Smooth muscle cell (in vitro differentiated cells): Measurements from ENCODE around the gene CDKN2B-AS1. TPM values are rescaled to one million over a fixed set of nuclear protein-coding genes. Genes with fewer than 3 reads are reported as not detected.

ENCODE experiments used
- DNase-seq: peaks from one replicate; lab custom pipeline; 2025; ENCODE audit not compliant: unreplicated experiment; lab: John Stamatoyannopoulos, UW
- H2AFZ ChIP-seq: fragments of 200-600 bp; sonication (generic); 2 replicates; pipeline ENCODE4 v1.6.0; 2016; ENCODE audit warnings: antibody characterized with exemption, low read depth, mild to moderate bottlenecking
- H3F3A ChIP-seq: fragments of 200-600 bp; sonication (generic); 2 replicates; pipeline ENCODE4 v1.6.0; 2017; ENCODE audit warnings: antibody characterized with exemption, low read depth
- H3K27ac ChIP-seq: fragments of 200-600 bp; sonication (generic); 2 replicates; pipeline ENCODE4 v1.5.1; 2016; ENCODE audit warnings: low read depth, mild to moderate bottlenecking
- H3K27me3 ChIP-seq: fragments of 200-600 bp; sonication (generic); 2 replicates; pipeline ENCODE4 v1.6.1; 2016; ENCODE audit warnings: low read depth, mild to moderate bottlenecking
- H3K36me3 ChIP-seq: fragments of 200-600 bp; sonication (generic); 2 replicates; pipeline ENCODE4 v1.5.1; 2016; ENCODE audit warnings: low read depth
- H3K4me1 ChIP-seq: fragments of 200-600 bp; sonication (generic); 2 replicates; pipeline ENCODE4 v1.5.1; 2016; ENCODE audit warnings: low read depth
- H3K4me2 ChIP-seq: fragments of 200-600 bp; sonication (generic); 2 replicates; pipeline ENCODE4 v1.6.0; 2016; ENCODE audit warnings: mild to moderate bottlenecking
- H3K4me3 ChIP-seq: fragments of 200-600 bp; sonication (generic); 2 replicates; pipeline ENCODE4 v1.5.1; 2016; ENCODE audit warnings: mild to moderate bottlenecking
- H3K79me2 ChIP-seq: fragments of 200-600 bp; sonication (generic); 2 replicates; pipeline ENCODE4 v1.6.0; 2016; ENCODE audit warnings: low read depth, mild to moderate bottlenecking
- H3K9ac ChIP-seq: fragments of 200-600 bp; sonication (generic); 2 replicates; pipeline ENCODE4 v1.6.0; 2016; ENCODE audit warnings: low read depth
- H3K9me3 ChIP-seq: fragments of 200-600 bp; sonication (generic); replicated peaks from 2 replicates; pipeline ENCODE4 v1.5.1; 2016; ENCODE audit warnings: low read depth
- H4K20me1 ChIP-seq: fragments of 200-600 bp; sonication (generic); 2 replicates; pipeline ENCODE4 v1.6.0; 2016; ENCODE audit warnings: low read depth
- WGBS: methylation state at CpG from one replicate; pipeline ENCODE4 v1.1.7; 2016; ENCODE audit warnings: low lambda C conversion rate; 5-methylcytosine and 5-hydroxymethylcytosine counted together
- polyA plus RNA-seq: library from polyadenylated mRNA; unstranded; fragments of >200 nt; fragmentation: Nextera tagmentation; extraction: Ambion mirVana; gene quantifications from 2 replicates; pipeline ENCODE4 v1.2.1, GENCODE V29; 2016
- total RNA-seq: library from RNA; depleted of rRNA; stranded (reverse); fragments of >200 nt; gene quantifications from 2 replicates; pipeline ENCODE4 v1.2.3, GENCODE V29; 2014
- TF ChIP-seq, protein P1 (sequence below): fragments of 200-600 bp; sonication (generic); IDR thresholded peaks from 2 replicates; pipeline ENCODE4 v1.5.1; 2017; ENCODE audit warnings: borderline replicate concordance, mild to moderate bottlenecking, antibody characterized with exemption; ENCODE audit not compliant: insufficient read depth, poor library complexity, severe bottlenecking

The CDKN2B-AS1 gene
- total and polyA plus RNA-seq, 2 experiments from 2014 or later = 32.7 to 38.5 TPM

DNA sequence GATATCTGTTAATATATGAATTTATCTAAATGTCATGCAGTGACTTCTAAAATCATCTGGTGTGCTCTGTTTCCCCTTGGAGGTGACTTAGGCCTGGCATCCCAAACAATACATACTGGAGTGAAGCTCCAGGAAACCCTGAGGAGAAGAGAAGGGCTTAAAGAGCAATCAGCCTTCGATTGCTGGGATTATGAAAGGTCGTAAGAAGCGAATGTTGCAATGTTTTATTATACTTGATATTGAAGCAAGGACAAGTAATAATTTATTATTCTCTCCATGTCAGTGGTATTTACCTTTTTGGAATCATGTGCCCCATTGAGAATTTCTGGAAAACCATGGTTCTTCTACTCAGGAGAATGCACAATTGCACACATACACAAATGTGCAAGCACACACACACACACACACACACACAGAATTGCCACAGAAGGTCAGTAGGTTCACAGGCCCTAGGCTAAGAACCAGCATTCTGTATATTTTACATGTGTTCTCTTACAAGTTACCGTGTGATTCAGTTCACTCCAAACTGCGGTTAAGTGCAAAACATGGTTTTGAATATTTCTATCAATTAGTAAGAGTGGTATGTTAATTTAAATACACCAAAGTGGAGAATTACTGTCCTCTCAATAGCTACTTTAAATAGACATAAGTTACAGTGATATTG, 93.6 kb downstream of the CDKN2B-AS1 start:
- no peaks in the 10 kb centered on the region for H3K36me3 ChIP-seq
- no peak for DNase-seq
- no peaks in the 10 kb centered on the region for H4K20me1 ChIP-seq
- no peak overlapping the region for H3K4me3 ChIP-seq
- peaks cover 7% of the 10 kb centered on the region for H3K4me1 ChIP-seq
- 66% methylated on average over 5 of the region's 5 CpGs for WGBS
- H3K9me3 ChIP-seq = no peaks in the 10 kb centered on the region
- H3K79me2 ChIP-seq = no peaks in the 10 kb centered on the region
- peaks cover 11% of the 10 kb centered on the region for H3F3A ChIP-seq
- TF ChIP-seq, protein P1, sequence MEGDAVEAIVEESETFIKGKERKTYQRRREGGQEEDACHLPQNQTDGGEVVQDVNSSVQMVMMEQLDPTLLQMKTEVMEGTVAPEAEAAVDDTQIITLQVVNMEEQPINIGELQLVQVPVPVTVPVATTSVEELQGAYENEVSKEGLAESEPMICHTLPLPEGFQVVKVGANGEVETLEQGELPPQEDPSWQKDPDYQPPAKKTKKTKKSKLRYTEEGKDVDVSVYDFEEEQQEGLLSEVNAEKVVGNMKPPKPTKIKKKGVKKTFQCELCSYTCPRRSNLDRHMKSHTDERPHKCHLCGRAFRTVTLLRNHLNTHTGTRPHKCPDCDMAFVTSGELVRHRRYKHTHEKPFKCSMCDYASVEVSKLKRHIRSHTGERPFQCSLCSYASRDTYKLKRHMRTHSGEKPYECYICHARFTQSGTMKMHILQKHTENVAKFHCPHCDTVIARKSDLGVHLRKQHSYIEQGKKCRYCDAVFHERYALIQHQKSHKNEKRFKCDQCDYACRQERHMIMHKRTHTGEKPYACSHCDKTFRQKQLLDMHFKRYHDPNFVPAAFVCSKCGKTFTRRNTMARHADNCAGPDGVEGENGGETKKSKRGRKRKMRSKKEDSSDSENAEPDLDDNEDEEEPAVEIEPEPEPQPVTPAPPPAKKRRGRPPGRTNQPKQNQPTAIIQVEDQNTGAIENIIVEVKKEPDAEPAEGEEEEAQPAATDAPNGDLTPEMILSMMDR = no peak
- H3K27ac ChIP-seq = peak overlapping the region; percentile 48
- H3K4me2 ChIP-seq = no peak overlapping the region
- no peaks in the 10 kb centered on the region for H3K27me3 ChIP-seq
- no peak overlapping the region for H3K9ac ChIP-seq
- H2AFZ ChIP-seq = peak overlapping the region; percentile 19

GRCh38 chr9:22088717-22089061, 94.1 kb downstream of the CDKN2B-AS1 start:
- Histone ChIP-seq H3K36me3 (no peaks in the 10 kb centered on the region), H4K20me1 (no peaks in the 10 kb centered on the region), H3K9ac (no peak overlapping the region), H2AFZ (no peak overlapping the region), H3F3A (peaks cover 8% of the 10 kb centered on the region), H3K79me2 (no peaks in the 10 kb centered on the region), H3K27me3 (no peaks in the 10 kb centered on the region), H3K9me3 (no peaks in the 10 kb centered on the region), H3K27ac (peak overlapping the region; percentile 48), H3K4me2 (no peak overlapping the region), H3K4me3 (no peak overlapping the region), H3K4me1 (peaks cover 7% of the 10 kb centered on the region)
- WGBS = 74% methylated on average over 1 of the region's 1 CpG
- TF ChIP-seq, protein P1 = no peak
- DNase-seq = no peak

- Histone ChIP-seq H3K27me3 (no peaks in the 10 kb centered on the region), H3K9ac (peak overlapping the region; percentile 21), H4K20me1 (no peaks in the 10 kb centered on the region), H2AFZ (peak overlapping the region; percentile 5), H3F3A (peaks cover 14% of the 10 kb centered on the region), H3K4me2 (peak overlapping the region; percentile 70), H3K9me3 (no peaks in the 10 kb centered on the region), H3K4me3 (no peak overlapping the region), H3K36me3 (no peaks in the 10 kb centered on the region), H3K79me2 (no peaks in the 10 kb centered on the region), H3K27ac (peak overlapping the region; percentile 83), H3K4me1 (peaks cover 8% of the 10 kb centered on the region)
- no peak for DNase-seq
- TF ChIP-seq, protein P1 = no peak
- WGBS = 3% methylated on average over 1 of the region's 1 CpG
Measured at GRCh38 chr9:22097707-22098106, 103.1 kb downstream of the CDKN2B-AS1 start.
